ENCODE measurements around the gene SDC4. TPM values are rescaled to one million over a fixed set of nuclear protein-coding genes. Genes with fewer than 3 reads are reported as not detected.

Gene SDC4, protein sequence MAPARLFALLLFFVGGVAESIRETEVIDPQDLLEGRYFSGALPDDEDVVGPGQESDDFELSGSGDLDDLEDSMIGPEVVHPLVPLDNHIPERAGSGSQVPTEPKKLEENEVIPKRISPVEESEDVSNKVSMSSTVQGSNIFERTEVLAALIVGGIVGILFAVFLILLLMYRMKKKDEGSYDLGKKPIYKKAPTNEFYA
- polyA plus RNA-seq (2014; cell fraction: cytosol; rRNA removed), result 1.7 and 2.4 TPM in 2 replicates
- polyA plus RNA-seq (2014; cell fraction: nucleus; rRNA removed), result 0.69 and 0.95 TPM in 2 replicates

DNA sequence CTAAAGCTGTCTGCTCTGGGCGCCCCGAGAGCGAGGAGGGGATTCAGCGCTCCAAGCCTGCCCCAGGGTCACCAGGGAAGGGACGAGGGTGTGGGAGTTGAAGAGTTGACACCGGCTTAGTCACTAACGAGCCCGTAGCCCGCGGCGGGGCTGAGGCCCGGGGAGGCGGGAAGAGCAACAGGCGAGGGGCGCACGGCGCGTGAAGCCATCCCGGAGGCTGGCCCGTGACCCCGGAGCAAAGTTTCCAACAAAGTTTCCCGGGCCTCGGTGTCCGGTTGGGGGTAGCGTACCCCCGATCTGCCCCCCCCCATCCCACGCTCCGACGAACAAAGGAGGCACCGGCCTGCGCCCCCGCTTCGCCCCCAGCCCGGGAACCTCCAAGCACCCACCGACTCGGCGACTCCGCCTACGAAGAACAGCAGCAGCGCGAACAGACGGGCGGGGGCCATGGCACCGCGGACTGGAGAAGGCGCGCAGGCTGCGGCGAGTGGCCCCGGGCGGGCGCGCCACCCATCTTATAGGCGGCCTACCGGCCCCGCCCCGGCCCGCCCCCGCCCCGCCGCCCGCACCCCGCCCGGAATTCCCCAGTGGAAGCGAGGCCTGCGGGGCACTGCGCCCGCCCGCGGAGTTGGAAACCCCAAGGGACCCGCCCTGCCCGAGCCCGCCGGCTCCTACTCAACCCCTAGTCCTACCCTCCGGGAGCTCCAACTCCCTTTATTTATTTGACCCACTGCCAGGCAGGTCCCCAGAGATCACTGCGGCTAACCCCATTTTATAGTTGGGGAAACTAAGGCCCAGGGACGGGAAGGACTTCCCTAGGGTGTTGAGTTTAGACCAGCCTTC, at the start of gene SDC4:
Gene SDC4, minus strand, starts transcription at position 489 of the 843 bp plus-strand sequence. Its CDS starts 40 bp downstream, at position 449.
- DNase-seq (ENCODE audit: low spot score), result no peak

DNA sequence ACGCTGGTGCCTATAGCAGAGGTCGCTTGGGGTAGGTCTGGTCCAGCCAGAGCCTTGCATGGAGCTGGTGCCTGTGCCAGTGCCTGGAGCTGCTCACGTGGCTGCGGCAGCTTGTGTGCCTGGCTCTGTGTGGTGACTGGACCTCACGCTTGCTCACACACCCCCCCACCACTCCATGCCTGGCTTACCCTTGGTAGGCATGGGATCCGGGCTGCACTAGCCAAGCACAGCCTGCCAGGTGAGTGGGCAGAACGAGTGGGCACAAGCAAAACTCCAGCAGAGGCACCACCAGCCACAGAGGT, 46.8 kb upstream of the SDC4 start:
- DNase-seq (ENCODE audit: low spot score), result no peak

DNA sequence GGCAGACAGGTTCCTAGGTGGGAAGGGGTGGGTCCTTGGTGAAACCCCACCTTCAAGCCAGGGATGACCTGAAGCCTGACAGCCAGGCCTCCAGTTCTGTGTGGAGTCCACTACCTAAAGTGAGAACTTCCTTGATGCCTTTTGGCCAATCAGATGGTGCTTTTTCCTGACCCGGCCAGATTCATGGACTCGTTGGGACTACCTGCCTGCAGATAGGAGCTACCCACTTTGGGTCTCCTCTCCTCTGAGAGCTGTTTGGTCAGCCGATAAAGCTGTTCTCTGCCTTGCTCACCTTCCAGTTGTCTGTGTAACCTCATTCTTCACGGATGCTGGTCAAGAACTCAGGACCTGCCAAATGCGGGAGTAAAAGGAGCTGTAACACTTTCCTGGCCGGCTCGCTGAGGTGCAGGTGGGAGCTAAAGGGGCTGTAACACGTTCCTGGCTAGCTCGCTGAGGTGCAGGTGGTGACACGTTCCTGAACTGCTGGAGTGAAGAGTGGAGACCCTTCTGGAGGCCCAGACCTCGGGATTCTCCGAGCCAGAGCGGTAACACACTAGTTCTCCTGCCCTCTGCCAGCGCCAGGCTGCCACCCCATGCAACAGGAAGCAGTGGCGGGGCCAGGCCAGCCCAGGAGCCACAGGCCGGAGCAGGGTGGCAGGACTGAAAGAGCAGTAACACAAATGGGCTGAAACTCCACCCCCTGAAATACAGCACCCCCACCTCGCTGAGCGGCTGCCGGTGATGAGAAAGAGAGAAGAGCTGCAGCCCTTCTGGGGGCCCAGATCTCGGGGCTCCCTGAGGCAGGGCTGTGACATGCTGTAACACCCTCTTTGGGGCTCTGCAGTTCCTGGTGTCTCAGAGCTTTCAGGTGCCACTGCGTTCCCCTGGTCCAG, 46.2 kb upstream of the SDC4 start:
- no peak for DNase-seq (ENCODE audit: low spot score)

DNA sequence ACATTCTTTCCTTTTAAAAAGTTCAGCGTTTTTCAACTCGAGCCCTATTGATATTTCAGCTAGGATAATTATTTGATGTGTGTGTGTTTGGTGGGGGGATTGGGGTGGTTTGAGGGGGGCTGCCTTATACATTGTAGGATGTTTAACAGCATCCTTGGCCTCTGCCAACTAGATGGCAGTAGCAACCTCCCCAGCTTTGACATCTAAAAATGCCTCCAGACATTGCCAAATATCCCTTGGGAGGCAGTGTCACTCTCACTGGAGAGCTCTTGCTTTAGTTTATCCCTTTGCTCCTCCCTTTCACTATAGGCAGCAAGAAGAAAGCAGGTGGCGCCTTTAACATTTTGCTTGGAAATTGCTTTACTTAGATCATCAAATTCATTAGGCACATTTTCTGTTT, 44.5 kb upstream of the SDC4 start:
- no peak for DNase-seq (ENCODE audit: low spot score)

DNA sequence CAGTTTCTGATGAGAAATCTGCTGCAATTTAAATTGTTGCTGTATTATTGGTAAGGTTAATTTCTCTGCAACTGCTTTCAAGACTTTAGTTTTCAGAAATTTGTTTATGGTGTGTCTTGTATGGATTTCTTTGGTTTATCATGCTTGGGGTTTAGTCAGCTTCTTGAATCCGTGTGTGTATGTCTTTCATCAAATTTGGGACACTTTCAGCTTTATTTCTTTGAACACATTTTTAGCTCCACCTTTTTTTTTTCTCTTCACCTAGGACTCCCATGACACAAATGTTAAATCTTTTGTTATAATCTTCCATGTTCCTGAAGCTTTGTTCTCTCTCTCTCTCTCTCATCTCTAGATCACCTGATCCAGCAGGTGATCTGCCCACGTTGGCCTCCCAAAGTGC, 43.3 kb upstream of the SDC4 start:
- DNase-seq (ENCODE audit: low spot score), result no peak

DNA sequence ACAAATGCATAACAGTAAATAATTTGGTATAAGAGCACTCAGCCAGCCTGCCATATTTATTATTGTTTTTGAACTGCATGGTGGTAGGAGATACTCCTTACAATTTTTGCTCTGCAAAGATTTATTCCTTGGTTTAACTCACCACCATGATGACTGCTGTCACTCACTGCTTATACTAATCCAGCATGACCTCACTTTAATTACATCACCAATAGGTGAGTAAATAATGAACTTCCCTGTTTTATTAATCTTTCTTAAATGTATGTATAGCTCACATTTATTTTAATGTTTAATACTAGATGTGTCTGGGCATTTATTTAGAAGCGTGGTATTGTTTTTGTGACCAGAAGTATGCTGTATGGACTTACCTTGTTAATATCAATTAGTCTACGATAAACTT, 42.7 kb upstream of the SDC4 start:
- DNase-seq (ENCODE audit: low spot score), result no peak

DNA sequence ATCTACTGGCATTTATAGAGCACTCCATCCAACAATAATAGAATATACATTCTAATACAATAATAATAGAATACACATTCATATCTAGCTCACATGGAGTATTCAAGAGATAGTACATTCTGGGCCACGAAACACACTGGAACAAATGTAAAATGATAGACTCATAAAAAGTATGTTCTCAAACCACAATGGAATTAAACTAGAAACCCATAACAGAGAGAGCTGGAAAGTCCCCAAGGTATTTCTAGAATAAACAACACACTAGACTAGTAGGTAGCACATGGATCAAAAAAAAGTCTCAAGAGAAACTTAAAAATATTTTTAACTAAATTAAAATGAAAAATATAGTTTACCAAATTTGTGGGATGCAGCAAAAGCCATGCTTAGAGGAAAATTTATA, 39.0 kb upstream of the SDC4 start:
- no peak for DNase-seq (ENCODE audit: low spot score)

DNA sequence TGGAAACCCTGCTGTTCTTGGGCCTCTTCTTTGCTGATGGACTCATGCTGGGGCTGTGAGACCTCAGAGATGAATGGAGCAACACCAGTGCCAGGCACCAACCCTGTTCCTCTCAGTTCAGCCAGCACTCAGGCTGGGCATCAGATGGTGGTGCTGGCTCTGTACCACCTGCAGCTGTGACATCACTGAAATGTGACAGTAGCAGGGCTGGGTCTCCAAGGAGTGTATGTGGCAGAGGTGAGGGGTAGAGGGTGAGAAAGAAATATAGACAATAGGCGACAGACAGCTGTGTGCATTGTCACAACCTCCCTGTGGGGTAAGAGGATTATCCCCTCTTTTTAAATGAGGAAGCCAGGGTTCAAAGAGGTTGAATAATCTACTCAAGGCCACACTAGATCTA, 30.0 kb upstream of the SDC4 start, which contains the start of gene TP53TG5:
Gene TP53TG5, minus strand, starts transcription at position 135 of the 400 bp plus-strand sequence. Its CDS starts 89 bp downstream, at position 46.
- DNase-seq (ENCODE audit: low spot score), result no peak

DNA sequence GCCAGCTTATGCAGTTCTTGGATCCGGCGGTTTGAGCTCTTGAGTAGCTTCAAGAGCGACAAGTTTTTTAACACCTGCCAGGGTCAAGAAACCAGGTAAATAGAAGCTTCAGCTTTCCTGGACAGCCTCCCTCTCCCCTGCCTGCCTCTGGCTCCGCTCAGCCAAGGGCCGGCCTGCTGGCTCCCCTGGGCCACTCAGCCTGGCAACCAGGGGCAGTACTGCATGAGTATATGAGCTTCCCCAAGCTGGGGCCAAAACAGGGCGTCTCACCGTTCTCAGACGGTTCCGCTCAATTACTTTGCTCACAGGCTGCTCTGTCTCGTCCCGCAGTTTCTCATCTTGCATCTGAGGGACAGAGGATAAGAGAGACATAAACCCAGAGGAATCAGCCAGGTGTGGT, 29.0 kb upstream of the SDC4 start:
- DNase-seq (ENCODE audit: low spot score), result no peak

DNA sequence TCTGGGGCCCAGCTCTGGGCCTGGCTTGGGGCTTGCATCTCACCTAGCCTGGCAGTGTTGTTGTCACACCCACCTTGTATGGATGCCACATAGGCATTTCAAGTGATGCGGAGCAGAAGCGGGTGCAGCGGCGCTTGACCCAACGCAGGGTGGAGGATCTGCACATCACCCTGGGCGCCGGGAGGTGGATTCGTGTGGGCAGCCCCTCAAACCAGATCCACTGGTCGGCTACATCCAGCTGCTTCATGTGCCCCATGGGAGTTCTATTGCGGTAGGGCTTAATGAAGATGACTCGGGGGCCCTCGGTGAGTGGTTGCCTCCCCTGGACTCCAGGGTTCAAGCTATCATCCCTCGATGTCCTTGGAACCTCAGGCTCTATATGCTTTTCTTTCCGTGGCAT, 26.7 kb upstream of the SDC4 start:
- no peak for DNase-seq (ENCODE audit: low spot score)

DNA sequence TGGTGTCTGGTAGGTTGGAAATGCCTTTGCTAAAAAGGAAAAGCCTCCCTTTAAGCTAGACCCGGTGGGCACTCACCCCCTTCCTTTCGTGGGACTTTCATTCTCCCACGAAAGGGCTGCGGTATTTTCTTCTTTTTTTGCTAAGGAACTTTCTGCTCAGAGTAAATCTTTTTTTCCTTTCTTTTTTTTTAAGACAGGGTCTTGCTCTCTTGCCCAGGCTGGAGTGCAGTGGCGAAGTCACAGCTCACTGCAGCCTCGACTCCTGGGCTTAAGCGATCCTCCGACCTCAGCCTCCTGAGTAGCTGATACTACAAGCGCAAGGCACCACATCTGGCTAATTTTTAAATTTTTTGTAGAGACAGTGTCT, 25.9 kb upstream of the SDC4 start:
- no peak for DNase-seq (ENCODE audit: low spot score)

DNA sequence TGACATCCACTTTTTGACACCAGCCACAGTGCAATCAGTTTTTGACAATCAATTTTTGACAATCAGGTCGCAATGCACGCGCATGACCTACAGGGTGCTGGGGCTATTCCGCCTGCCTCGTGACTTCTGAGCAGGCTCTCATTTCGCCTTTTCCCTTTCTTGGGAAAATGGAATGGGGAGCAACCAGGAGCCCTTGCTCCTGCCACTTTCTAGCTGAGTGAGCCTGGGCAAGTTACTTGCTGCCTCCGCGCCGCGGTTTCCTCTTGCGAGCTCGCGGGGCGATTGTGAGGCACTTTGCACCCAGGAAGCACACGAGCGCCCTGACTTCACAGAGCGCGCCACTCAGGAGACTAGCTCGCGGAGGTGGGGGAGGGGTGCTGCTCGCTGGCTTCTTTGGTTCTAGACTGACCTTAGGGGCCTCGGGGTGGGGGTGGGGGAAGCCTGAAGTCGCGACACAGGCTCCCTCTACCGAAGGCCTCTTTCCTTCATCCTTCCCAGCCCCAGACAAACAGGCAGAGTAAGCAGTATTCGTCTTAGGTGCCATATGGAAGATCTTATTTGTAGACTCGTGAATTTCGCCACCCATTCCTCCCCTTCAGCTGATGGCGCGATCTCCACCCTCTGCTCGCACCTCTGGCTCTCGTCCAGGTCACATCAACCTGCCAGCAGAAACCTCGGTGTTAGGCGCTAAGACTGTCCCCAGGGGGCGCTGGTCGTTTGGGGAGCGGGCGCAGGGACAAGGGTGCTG, 25.3 kb upstream of the SDC4 start:
- DNase-seq (ENCODE audit: low spot score), result peak; percentile 65

DNA sequence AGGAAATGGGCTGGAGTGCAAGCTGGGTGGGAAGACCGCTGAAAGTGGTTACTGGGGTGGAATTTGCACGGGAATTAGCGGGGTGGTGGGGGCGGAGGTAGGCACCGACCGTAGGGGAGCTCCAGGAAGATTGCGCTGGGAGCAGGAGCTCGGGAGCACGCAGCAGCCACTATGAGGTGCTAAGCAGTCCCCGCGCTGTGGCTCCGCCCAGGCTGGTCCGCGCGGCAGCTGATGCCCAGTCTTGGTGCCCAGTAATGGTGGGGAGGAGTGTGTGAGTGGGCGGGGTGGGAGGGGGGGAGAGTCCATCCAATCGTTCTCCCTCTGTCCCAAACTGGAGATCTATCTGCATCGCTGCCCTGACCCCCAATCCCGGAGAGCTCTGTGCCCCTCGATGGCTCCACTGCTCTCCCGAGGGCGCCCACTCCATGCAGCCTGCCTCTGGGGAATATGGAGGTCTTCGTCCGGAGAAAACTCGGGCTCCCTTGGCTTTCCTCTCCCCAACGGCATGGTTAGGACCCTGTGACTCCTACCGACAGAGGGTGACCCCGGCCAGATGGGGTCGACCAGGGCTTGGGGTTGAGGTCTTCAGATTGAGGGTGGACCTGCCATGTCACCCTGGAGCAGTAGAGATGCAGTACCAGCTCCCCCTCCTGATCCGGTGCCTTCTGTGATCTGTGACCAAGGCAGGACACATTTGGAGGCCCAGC, 24.6 kb upstream of the SDC4 start:
- DNase-seq (ENCODE audit: low spot score), result no peak

DNA sequence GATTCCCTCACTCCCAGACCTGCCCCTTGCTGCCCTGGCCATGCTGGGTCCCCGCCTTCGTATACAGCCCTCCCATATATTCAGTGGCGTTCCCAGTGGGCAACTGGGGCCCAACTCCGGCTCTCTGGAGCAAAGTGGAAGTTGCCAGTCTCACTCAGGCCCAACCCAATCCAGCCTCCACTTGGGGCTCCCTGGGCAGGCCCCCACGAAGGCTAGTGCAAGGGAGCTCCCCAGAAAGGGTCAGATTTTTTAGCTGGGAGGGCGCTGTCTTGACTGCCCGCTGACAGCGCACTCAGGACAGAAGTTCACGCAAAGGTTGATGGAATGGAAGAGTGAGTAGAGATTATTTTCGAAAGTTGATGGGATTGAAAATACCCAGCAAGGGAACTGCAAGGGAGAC, 24.0 kb upstream of the SDC4 start:
- no peak for DNase-seq (ENCODE audit: low spot score)

DNA sequence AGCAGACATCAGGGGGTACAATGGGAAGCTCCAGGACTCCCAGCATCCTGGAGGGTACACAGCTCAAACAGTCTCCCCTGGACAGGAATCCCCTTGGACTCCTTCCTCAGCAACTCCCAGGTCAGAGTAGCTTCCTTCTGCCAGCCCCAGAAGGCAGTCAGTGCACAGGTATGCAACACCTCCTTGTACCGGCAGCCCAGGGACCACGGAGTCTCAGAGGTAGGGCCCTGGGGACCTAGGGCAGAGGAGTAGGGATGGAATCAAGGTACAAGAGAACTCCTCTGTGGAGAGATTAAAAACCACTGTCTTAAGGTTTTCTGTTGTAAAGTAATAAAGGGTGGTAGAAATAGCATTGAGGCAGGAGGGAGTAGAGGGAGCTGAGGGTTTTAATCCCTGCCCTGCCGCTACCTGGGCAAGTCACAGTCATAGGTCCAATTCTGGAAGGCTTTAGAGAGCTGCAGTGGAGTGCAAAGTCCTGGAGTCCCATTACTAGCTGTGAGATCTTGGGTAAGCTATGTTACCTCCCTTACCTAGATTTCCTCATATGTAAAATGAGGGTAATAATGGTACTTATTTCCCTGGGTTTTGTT, 22.4 kb upstream of the SDC4 start:
- DNase-seq (ENCODE audit: low spot score), result no peak

DNA sequence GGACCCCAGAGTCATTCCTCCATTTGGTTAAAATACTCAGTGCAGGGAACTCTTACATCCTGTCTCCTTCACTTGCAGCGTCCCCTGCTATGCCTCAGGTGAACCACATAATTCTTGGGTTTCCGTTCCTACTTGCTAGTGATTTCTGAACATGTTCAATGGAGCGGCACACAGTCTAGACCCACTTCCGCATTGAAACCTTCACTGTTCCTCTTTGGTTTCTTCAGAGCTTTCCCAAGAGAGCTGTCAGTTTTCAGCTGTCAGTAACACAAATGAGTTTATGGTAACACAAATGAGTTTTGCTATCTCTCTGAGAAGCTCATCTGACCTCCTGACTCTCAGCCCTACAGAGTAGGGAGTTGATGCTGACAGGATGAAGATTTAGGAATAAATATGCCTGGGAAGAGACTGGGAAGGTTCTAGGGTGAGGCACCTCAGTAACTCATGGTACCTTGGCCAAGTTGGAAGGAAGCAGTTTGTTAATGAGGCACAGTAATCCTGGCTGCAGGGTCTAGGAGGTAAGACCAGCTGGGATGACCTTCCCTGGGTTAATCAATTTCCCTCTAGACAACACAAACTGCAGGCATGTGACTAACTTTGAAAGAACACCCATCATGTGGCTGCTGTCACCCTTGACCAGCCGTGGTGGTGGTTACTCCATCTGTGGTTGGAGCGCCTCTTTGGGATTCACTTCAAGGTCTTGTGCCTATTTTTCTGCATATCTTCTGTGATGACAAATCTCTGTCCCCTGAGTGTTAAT, 20.2 kb upstream of the SDC4 start:
- no peak for DNase-seq (ENCODE audit: low spot score)

DNA sequence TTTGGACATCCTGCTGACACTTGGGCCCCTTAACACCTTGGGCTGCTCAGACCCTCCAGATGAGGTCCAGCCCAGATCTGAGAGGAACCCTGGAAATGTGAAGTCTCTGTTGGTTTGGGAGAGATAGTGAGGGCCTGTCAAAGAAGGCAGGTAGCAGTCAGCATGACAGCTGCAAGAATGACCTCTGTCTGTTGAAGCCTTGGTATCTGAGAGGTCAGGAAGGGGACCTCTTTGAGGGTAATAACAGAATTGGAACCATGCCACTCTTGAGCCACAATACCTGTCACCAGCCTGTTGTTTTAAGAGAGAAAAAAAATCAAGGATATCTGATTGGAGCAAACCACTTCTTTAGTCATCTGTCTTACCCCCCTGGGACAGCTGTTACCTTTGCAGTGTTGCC, 18.9 kb upstream of the SDC4 start:
- DNase-seq (ENCODE audit: low spot score), result no peak

DNA sequence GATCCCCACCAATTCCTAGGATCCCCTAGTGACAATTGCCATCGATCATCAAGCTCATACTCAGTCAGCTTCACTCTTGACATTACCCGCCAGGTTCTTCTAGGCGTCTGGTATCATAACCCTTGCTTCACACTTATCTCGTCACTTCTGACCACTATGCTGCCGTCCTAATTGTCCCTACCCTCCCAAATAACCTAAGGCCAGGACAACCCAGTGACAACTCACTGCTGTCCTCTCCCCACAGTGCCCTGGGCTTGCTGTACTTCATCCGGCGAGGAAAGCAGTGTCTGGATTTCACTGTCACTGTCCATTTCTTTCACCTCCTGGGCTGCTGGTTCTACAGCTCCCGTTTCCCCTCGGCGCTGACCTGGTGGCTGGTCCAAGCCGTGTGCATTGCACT, 18.4 kb upstream of the SDC4 start:
- DNase-seq (ENCODE audit: low spot score), result no peak

DNA sequence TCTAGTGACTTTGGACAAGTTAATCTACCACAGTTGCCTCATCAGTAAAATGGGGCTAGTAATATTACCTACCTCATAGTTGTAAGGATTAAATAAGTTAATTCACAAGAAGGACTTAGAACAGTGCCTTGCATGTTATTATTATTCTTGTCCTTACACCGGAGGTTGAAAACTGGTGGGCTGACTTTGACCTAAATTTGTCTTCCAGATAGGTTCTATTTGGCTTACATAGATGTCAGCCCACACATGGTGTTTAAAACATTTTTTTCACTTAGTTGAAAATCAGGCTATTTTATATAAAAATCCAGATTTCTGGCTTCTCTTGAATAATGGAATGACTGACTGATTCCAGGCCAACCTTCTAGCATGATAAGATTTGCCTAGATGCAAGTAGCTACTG, 18.0 kb upstream of the SDC4 start:
- no peak for DNase-seq (ENCODE audit: low spot score)

All from SK-N-DZ (cell line).